ENCODE data around the gene PAK4. TPM values are rescaled to one million over a fixed set of nuclear protein-coding genes. Genes with fewer than 3 reads are reported as not detected.

PAK4 gene
- total RNA-seq, 1 experiment from 2014 or later: 55.2 TPM

DNA sequence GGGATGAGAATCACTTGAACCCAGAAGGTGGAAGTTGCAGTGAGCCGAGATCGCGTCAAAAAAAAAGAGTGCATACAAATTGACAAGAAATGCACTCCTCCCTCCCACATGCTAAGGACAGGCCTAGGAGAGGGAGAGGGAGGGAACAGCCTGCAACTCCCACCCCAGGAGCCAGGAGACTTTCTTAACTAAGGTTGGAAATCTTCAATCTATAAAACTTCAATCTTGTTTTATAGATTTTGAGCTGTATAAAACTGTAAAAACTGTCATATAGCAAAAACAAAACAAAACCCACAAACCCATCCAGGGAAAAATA is 79.8 kb downstream of the PAK4 start:
- no TSS peak for BruUV-seq (replicated peaks)
- DNase-seq (ENCODE audit: low spot score): no peak
- intact Hi-C loops (cut with micrococcal nuclease; ENCODE audit: unreplicated experiment): no loop called here
- no peaks in the 10 kb centered on the region for H3K4me1 ChIP-seq (ENCODE audit: insufficient read depth, low read length, poor library complexity, severe bottlenecking)
- ChIA-PET CTCF (no interaction called here), POLR2A (ENCODE audit: low non-redundant PET) (no interaction called here)
- peaks cover 24% of the 10 kb centered on the region for H3K27me3 ChIP-seq (replicated peaks; ENCODE audit: insufficient read depth, low read depth, low read length, poor library complexity)
- H3K27ac ChIP-seq (ENCODE audit: low read depth, low read length, poor library complexity, severe bottlenecking): no peak overlapping the region
- TF ChIP-seq EZH2 (IDR thresholded peaks at IDR 0.05; ENCODE audit: borderline replicate concordance, low read depth, low read length, poor library complexity, severe bottlenecking): no peak
- TF ChIP-seq, protein P1, sequence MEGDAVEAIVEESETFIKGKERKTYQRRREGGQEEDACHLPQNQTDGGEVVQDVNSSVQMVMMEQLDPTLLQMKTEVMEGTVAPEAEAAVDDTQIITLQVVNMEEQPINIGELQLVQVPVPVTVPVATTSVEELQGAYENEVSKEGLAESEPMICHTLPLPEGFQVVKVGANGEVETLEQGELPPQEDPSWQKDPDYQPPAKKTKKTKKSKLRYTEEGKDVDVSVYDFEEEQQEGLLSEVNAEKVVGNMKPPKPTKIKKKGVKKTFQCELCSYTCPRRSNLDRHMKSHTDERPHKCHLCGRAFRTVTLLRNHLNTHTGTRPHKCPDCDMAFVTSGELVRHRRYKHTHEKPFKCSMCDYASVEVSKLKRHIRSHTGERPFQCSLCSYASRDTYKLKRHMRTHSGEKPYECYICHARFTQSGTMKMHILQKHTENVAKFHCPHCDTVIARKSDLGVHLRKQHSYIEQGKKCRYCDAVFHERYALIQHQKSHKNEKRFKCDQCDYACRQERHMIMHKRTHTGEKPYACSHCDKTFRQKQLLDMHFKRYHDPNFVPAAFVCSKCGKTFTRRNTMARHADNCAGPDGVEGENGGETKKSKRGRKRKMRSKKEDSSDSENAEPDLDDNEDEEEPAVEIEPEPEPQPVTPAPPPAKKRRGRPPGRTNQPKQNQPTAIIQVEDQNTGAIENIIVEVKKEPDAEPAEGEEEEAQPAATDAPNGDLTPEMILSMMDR (conservative IDR thresholded peaks at IDR 0.05; ENCODE audit: low read depth, low read length): no peak
- H3K36me3 ChIP-seq (ENCODE audit: insufficient read depth, low read length, poor library complexity, severe bottlenecking): no peaks in the 10 kb centered on the region
- no peak overlapping the region for H3K4me3 ChIP-seq (ENCODE audit: low read depth, low read length, poor library complexity, severe bottlenecking)
- no peaks in the 10 kb centered on the region for H3K9me3 ChIP-seq (ENCODE audit: low read depth, low read length, poor library complexity, severe bottlenecking)

DNA sequence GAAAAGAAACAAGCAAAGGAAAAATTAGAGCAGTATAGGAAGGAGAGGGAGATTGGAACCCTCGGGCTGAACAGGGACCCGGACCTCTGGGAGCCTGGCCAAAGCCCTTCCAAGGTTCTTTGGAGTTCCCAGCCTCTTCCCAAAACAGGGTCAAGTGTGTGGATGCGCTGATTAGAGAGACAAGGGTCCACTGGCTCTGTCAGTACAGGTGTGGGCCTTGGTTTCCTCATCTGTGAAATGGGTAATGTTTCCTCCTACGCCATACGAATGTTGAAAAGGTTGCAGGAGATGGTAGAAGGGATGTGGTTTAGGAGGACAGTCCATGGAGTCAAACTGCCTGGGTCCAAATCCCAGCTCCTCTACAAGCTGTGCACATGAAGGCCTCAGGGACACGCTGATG is 80.5 kb downstream of the PAK4 start:
- Histone ChIP-seq H3K27me3 (replicated peaks; ENCODE audit: insufficient read depth, low read depth, low read length, poor library complexity) (peaks cover 24% of the 10 kb centered on the region), H3K36me3 (ENCODE audit: insufficient read depth, low read length, poor library complexity, severe bottlenecking) (no peaks in the 10 kb centered on the region), H3K4me3 (ENCODE audit: low read depth, low read length, poor library complexity, severe bottlenecking) (no peak overlapping the region), H3K4me1 (ENCODE audit: insufficient read depth, low read length, poor library complexity, severe bottlenecking) (no peaks in the 10 kb centered on the region), H3K27ac (ENCODE audit: low read depth, low read length, poor library complexity, severe bottlenecking) (no peak overlapping the region), H3K9me3 (ENCODE audit: low read depth, low read length, poor library complexity, severe bottlenecking) (no peaks in the 10 kb centered on the region)
- TF ChIP-seq, protein P1 (conservative IDR thresholded peaks at IDR 0.05; ENCODE audit: low read depth, low read length): no peak
- TF ChIP-seq EZH2 (IDR thresholded peaks at IDR 0.05; ENCODE audit: borderline replicate concordance, low read depth, low read length, poor library complexity, severe bottlenecking): no peak
- ChIA-PET POLR2A (ENCODE audit: low non-redundant PET) (no interaction called here), CTCF (interaction anchor here (0.7 kb wide), 1 partner anchor 235 kb away, joined by 4 read pairs; no protein-coding TSS in a partner anchor)
- no peak for DNase-seq (ENCODE audit: low spot score)
- no TSS peak for BruUV-seq (replicated peaks)
- intact Hi-C loops (cut with micrococcal nuclease; ENCODE audit: unreplicated experiment): no loop called here

DNA sequence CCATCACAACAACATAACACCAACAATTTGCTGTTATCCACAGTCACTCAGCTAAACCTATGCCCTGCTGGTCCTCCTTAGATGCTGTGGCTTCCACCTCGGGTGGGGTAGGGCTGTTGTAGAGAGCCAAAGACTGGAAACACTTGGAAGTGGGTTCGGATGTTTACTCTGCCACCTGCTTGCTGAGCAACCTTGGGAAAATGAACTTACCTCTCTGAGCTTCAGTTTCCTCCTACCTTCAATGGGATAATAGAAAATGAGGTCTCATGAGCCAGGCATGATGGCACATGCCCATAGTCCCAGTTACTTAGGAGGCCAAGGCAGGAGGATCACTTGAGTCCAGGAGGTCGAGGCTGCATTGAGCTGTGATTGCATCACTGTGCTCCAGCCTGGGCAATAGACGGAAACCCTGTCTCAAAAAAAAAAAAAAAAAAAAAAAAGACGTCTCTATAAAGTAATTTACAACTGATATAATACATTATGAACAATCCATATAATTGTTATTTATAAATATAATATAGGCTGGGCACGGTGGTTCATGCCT is 81.8 kb downstream of the PAK4 start:
- peaks cover 24% of the 10 kb centered on the region for H3K27me3 ChIP-seq (replicated peaks; ENCODE audit: insufficient read depth, low read depth, low read length, poor library complexity)
- H3K9me3 ChIP-seq (ENCODE audit: low read depth, low read length, poor library complexity, severe bottlenecking): no peaks in the 10 kb centered on the region
- no peak for DNase-seq (ENCODE audit: low spot score)
- no TSS peak for BruUV-seq (replicated peaks)
- H3K4me3 ChIP-seq (ENCODE audit: low read depth, low read length, poor library complexity, severe bottlenecking): no peak overlapping the region
- H3K36me3 ChIP-seq (ENCODE audit: insufficient read depth, low read length, poor library complexity, severe bottlenecking): no peaks in the 10 kb centered on the region
- intact Hi-C loops (cut with micrococcal nuclease; ENCODE audit: unreplicated experiment): no loop called here
- no peak overlapping the region for H3K27ac ChIP-seq (ENCODE audit: low read depth, low read length, poor library complexity, severe bottlenecking)
- ChIA-PET CTCF (no interaction called here), POLR2A (ENCODE audit: low non-redundant PET) (no interaction called here)
- H3K4me1 ChIP-seq (ENCODE audit: insufficient read depth, low read length, poor library complexity, severe bottlenecking): no peaks in the 10 kb centered on the region
- TF ChIP-seq, protein P1 (conservative IDR thresholded peaks at IDR 0.05; ENCODE audit: low read depth, low read length): no peak
- no peak for TF ChIP-seq EZH2 (IDR thresholded peaks at IDR 0.05; ENCODE audit: borderline replicate concordance, low read depth, low read length, poor library complexity, severe bottlenecking)

Measured in A673 (cell line).